Measurements from ENCODE around the gene ZNF582. TPM values are rescaled to one million over a fixed set of nuclear protein-coding genes. Genes with fewer than 3 reads are reported as not detected.
A peak's percentile ranks its signal among the peaks of the same experiment; 100 is the strongest.

The ZNF582 gene
- total RNA-seq, 1 donor from 2014 or later = 4.3 TPM

DNA sequence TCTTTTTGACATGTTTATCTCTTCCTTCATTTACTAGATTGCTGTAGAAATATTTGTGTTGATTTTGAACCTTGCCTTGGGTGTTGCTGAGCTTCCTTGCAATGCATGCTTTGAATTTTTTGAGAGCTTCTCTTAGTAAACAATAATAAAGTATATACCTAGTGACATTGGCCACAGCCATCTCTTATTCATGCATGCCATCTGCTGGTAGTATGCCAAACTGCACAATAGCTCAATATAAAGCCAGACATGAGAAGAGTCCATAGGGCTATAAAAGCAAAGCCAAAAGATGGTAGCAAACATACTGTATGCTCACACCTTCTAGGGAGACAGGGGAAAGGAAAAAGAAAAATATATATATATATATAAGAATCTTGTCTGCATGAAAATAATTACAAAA lies 59.8 kb downstream of the ZNF582 start:
- Histone ChIP-seq H3K27ac (no peak overlapping the region), H3K9me3 (no peaks in the 10 kb centered on the region), H3K4me1 (no peaks in the 10 kb centered on the region), H3K36me3 (no peaks in the 10 kb centered on the region), H3K27me3 (ENCODE audit: low read depth) (no peaks in the 10 kb centered on the region), H3K4me3 (no peak overlapping the region)
- peak; percentile 65 to 66 for ATAC-seq
- intact Hi-C loops (cut with DNase I) = loop anchor here (10.0 kb wide), 1 partner anchor 79 kb away; no protein-coding TSS in a partner anchor
- TF ChIP-seq, protein P1, sequence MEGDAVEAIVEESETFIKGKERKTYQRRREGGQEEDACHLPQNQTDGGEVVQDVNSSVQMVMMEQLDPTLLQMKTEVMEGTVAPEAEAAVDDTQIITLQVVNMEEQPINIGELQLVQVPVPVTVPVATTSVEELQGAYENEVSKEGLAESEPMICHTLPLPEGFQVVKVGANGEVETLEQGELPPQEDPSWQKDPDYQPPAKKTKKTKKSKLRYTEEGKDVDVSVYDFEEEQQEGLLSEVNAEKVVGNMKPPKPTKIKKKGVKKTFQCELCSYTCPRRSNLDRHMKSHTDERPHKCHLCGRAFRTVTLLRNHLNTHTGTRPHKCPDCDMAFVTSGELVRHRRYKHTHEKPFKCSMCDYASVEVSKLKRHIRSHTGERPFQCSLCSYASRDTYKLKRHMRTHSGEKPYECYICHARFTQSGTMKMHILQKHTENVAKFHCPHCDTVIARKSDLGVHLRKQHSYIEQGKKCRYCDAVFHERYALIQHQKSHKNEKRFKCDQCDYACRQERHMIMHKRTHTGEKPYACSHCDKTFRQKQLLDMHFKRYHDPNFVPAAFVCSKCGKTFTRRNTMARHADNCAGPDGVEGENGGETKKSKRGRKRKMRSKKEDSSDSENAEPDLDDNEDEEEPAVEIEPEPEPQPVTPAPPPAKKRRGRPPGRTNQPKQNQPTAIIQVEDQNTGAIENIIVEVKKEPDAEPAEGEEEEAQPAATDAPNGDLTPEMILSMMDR (IDR thresholded peaks at IDR 0.05) = peak; percentile 76
- no peak for DNase-seq

Other genes starting within 250 kb of the ZNF582 start
- not detected for gene GALP, start 217.5 kb downstream of the ZNF582 start, total RNA-seq
- gene ZSCAN5B, start 195.8 kb downstream of the ZNF582 start, total RNA-seq = not detected
- not detected for gene ZSCAN5C, start 191.3 kb downstream of the ZNF582 start, total RNA-seq
- 1.3 TPM for gene EDDM13, start 120.8 kb downstream of the ZNF582 start, total RNA-seq
- 16.7 TPM for gene ZSCAN5A, start 78.7 kb downstream of the ZNF582 start, total RNA-seq
- 7.2 TPM for gene ZNF583, start 10.8 kb upstream of the ZNF582 start, total RNA-seq
- 1.4 TPM for gene ZNF667, start 83.8 kb upstream of the ZNF582 start, total RNA-seq
- 7.6 TPM for gene ZNF471, start 114.3 kb upstream of the ZNF582 start, total RNA-seq
- 6.4 TPM for gene ZFP28, start 145.4 kb upstream of the ZNF582 start, total RNA-seq
- gene ZNF470, start 173.9 kb upstream of the ZNF582 start, total RNA-seq = 3.5 TPM
- 5.8 TPM for gene ZNF71, start 201.8 kb upstream of the ZNF582 start, total RNA-seq
- not detected for gene SMIM17, start 249.6 kb upstream of the ZNF582 start, total RNA-seq